Measurements from ENCODE around the gene TSC2. TPM values are rescaled to one million over a fixed set of nuclear protein-coding genes. Genes with fewer than 3 reads are reported as not detected.

The TSC2 gene
- total RNA-seq, 1 experiment from 2014 or later, result 134 TPM

- Mint-ChIP-seq H3K27me3 (ENCODE audit: low read depth) (no peaks in the 10 kb centered on the region), H3K9me3 (no peaks in the 10 kb centered on the region), H3K36me3 (peaks cover 19% of the 10 kb centered on the region), H3K4me3 (no peak overlapping the region), H3K27ac (no peak overlapping the region), H3K4me1 (peaks cover 22% of the 10 kb centered on the region)
- DNase-seq (ENCODE audit: low spot score) (no peak), ATAC-seq (no peak)
- ChIA-PET POLR2A (interaction anchor here (1.5 kb wide), 1 partner anchor 38 kb away, joined by 7 read pairs; the partner anchor contains the start of gene RPS2), CTCF (interaction anchor here (1.4 to 3.9 kb wide), 17 partner anchors 10 to 193 kb away, joined by 4 to 82 read pairs (median 14); partner anchors contain the start of genes CASKIN1, GFER, NHERF2 and NOXO1)
- no peak for TF ChIP-seq NR3C1 (CRISPR knock-in tag; conservative IDR thresholded peaks at IDR 0.05; ENCODE audit: low read depth)
- no peak for TF ChIP-seq SOX15 (CRISPR knock-in tag; IDR thresholded peaks at IDR 0.05)
- TF ChIP-seq ZNF317 (CRISPR knock-in tag; IDR thresholded peaks at IDR 0.05; ENCODE audit: borderline replicate concordance, low read depth), result no peak
- TF ChIP-seq ARID4B (CRISPR knock-in tag; IDR thresholded peaks at IDR 0.05; ENCODE audit: borderline replicate concordance), result no peak
- no peak for TF ChIP-seq ZNF512 (CRISPR knock-in tag; IDR thresholded peaks at IDR 0.05; ENCODE audit: borderline replicate concordance)
- TF ChIP-seq ZNF396 (CRISPR knock-in tag; IDR thresholded peaks at IDR 0.05; ENCODE audit: borderline replicate concordance), result no peak
- no peak for TF ChIP-seq CBFB (CRISPR knock-in tag; IDR thresholded peaks at IDR 0.05; ENCODE audit: low read depth)
- no peak for TF ChIP-seq NFATC4 (CRISPR knock-in tag; IDR thresholded peaks at IDR 0.05)
- TF ChIP-seq MXD4 (CRISPR knock-in tag; IDR thresholded peaks at IDR 0.05; ENCODE audit: borderline replicate concordance), result no peak
- no peak for TF ChIP-seq ATF6 (CRISPR knock-in tag; IDR thresholded peaks at IDR 0.05)
- no peak for TF ChIP-seq JUN (CRISPR knock-in tag; IDR thresholded peaks at IDR 0.05)
Measured at GRCh38 chr16:2002406-2003230, 45.2 kb upstream of the TSC2 start.

- H3K9me3 Mint-ChIP-seq, result no peaks in the 10 kb centered on the region
- TF ChIP-seq SOX15 (CRISPR knock-in tag; IDR thresholded peaks at IDR 0.05), result no peak
Measured at GRCh38 chr16:2003231-2003826, 44.5 kb upstream of the TSC2 start.

More at GRCh38 chr16:2003231-2003826, 44.5 kb upstream of the TSC2 start:
- POLR2A ChIA-PET, result interaction anchor here (0.6 to 3.0 kb wide), 4 partner anchors 11 to 148 kb away, joined by 3 to 13 read pairs (median 6); partner anchors contain the start of gene RPS2
- Mint-ChIP-seq H3K27me3 (ENCODE audit: low read depth) (no peaks in the 10 kb centered on the region), H3K36me3 (peaks cover 14% of the 10 kb centered on the region), H3K4me1 (peaks cover 29% of the 10 kb centered on the region), H3K27ac (no peak overlapping the region), H3K4me3 (no peak overlapping the region)
- no peak for DNase-seq (ENCODE audit: low spot score)
- ATAC-seq, result no peak
- CTCF ChIA-PET, result interaction anchor here (0.7 to 3.9 kb wide), 39 partner anchors 10 to 528 kb away, joined by 3 to 82 read pairs (median 8); partner anchors contain the start of genes CASKIN1, CEMP1, GFER and NHERF2
